IMR-90 (cell line): Measurements from ENCODE around the gene KLF9. TPM values are rescaled to one million over a fixed set of nuclear protein-coding genes. Genes with fewer than 3 reads are reported as not detected.

Experiments
- ATAC-seq: fragments of 200-7000 bp; cut with Tn5 transposase; 2 replicates; pipeline ENCODE4 v1.9.1; 2020; ENCODE audit warnings: low read depth, mild to moderate bottlenecking, moderate library complexity
- BruUV-seq: library from RNA; stranded (reverse); fragments of 400-500 nt; replicated peaks from 2 replicates; lab custom pipeline; 2021; lab: Mats Ljungman, UMichigan
- CTCF ChIA-PET: fragments of 300-600 bp; formaldehyde crosslinking; extraction: SDS; loops from one replicate; lab custom pipeline; 2021; ENCODE audit warnings: antibody characterized with exemption; lab: Yijun Ruan, JAX
- POLR2A ChIA-PET: fragments of 300-600 bp; sonication (Branson Sonifier 250); formaldehyde crosslinking; loops from one replicate; lab custom pipeline; 2022; ENCODE audit warnings: antibody characterized with exemption; ENCODE audit not compliant: unreplicated experiment; lab: Charles Lee
- DNase-seq: peaks from one replicate; pipeline ENCODE4 v3.0.0; 2013
- H2AFZ ChIP-seq: replicated peaks from 2 replicates; pipeline ENCODE3; 2013; ENCODE audit warnings: low read length, mild to moderate bottlenecking; ENCODE audit not compliant: poor library complexity
- H2AK5ac ChIP-seq: 2 replicates; pipeline ENCODE4 v1.6.1; 2013; ENCODE audit warnings: low read depth, low read length, inconsistent platforms
- H2AK9ac ChIP-seq: replicated peaks from 2 replicates; pipeline ENCODE3; 2013; ENCODE audit warnings: mild to moderate bottlenecking, low read depth, low read length, moderate library complexity; ENCODE audit not compliant: poor library complexity
- H2BK120ac ChIP-seq: 2 replicates; pipeline ENCODE4 v1.6.1; 2013; ENCODE audit warnings: low read depth, low read length, inconsistent platforms
- H2BK15ac ChIP-seq: 3 replicates; pipeline ENCODE4 v1.6.1; 2013; ENCODE audit warnings: low read depth, low read length, inconsistent platforms
- H2BK20ac ChIP-seq: 2 replicates; pipeline ENCODE4 v1.6.1; 2013; ENCODE audit warnings: low read depth, mild to moderate bottlenecking, inconsistent platforms, low read length, moderate library complexity
- H2BK5ac ChIP-seq: 2 replicates; pipeline ENCODE4 v1.6.1; 2013; ENCODE audit warnings: mild to moderate bottlenecking, low read depth, low read length, inconsistent platforms; ENCODE audit not compliant: poor library complexity, severe bottlenecking
- H3K14ac ChIP-seq: replicated peaks from 2 replicates; pipeline ENCODE4 v1.6.1; 2013; ENCODE audit warnings: low read depth, low read length, inconsistent platforms
- H3K18ac ChIP-seq: 2 replicates; pipeline ENCODE4 v1.6.1; 2013; ENCODE audit warnings: low read depth, low read length, control low read depth
- H3K23ac ChIP-seq: 2 replicates; pipeline ENCODE4 v1.6.1; 2013; ENCODE audit warnings: low read depth, low read length, inconsistent platforms
- H3K27ac ChIP-seq: 2 replicates; pipeline ENCODE4 v1.5.1; 2013; ENCODE audit warnings: mild to moderate bottlenecking, control low read depth, low read length; ENCODE audit not compliant: insufficient read depth
- H3K27me3 ChIP-seq: 2 replicates; pipeline ENCODE4 v1.6.1; 2013; ENCODE audit warnings: low read length; ENCODE audit not compliant: control insufficient read depth, insufficient read depth
- H3K36me3 ChIP-seq: 2 replicates; pipeline ENCODE4 v1.6.1; 2013; ENCODE audit warnings: low read length, mixed read lengths; ENCODE audit not compliant: control insufficient read depth, insufficient read depth
- H3K4ac ChIP-seq: 2 replicates; pipeline ENCODE4 v1.6.1; 2013; ENCODE audit warnings: low read depth, low read length, inconsistent platforms
- H3K4me1 ChIP-seq: 2 replicates; pipeline ENCODE4 v1.6.1; 2013; ENCODE audit warnings: low read length, mixed read lengths; ENCODE audit not compliant: control insufficient read depth, insufficient read depth
- H3K4me2 ChIP-seq: 2 replicates; pipeline ENCODE4 v1.6.1; 2013; ENCODE audit warnings: low read depth, mild to moderate bottlenecking, control low read depth, low read length, moderate library complexity
- H3K4me3 ChIP-seq: 2 replicates; pipeline ENCODE4 v1.5.1; 2013; ENCODE audit warnings: low read depth, mild to moderate bottlenecking, control low read depth, low read length, moderate library complexity; ENCODE audit not compliant: insufficient read depth
- H3K56ac ChIP-seq: 2 replicates; pipeline ENCODE4 v1.6.1; 2013; ENCODE audit warnings: low read length, inconsistent platforms; ENCODE audit not compliant: insufficient read depth; ENCODE audit errors: extremely low read depth
- H3K79me1 ChIP-seq, 2 experiments: 2 replicates each; pipeline ENCODE4 v1.6.1; 2013; ENCODE audit warnings: low read length in 2 of 2, inconsistent platforms in 1 of 2, low read depth in 1 of 2
- H3K9ac ChIP-seq: 2 replicates; pipeline ENCODE4 v1.6.1; 2013; ENCODE audit warnings: low read depth, low read length, control low read depth
- H3K9me1 ChIP-seq: 2 replicates; pipeline ENCODE4 v1.6.1; 2013; ENCODE audit warnings: low read length, inconsistent platforms; ENCODE audit not compliant: insufficient read depth
- H3K9me3 ChIP-seq: 2 replicates; pipeline ENCODE4 v1.6.1; 2013; ENCODE audit warnings: low read length; ENCODE audit not compliant: control insufficient read depth, insufficient read depth
- H4K20me1 ChIP-seq: 2 replicates; pipeline ENCODE4 v1.6.1; 2013; ENCODE audit warnings: low read length, inconsistent platforms; ENCODE audit not compliant: insufficient read depth
- H4K5ac ChIP-seq: 2 replicates; pipeline ENCODE4 v1.6.1; 2013; ENCODE audit warnings: mild to moderate bottlenecking, low read depth, low read length, control low read depth
- H4K8ac ChIP-seq, 2 experiments: 2 replicates each; pipeline ENCODE4 v1.6.1; 2013; ENCODE audit warnings: low read depth in 2 of 2, low read length in 2 of 2, control low read depth in 1 of 2, inconsistent platforms in 1 of 2
- H4K91ac ChIP-seq: 2 replicates; pipeline ENCODE4 v1.6.1; 2013; ENCODE audit warnings: low read depth, low read length, inconsistent platforms; ENCODE audit not compliant: insufficient read depth
- BHLHE40 ChIP-seq: fragments of 150-350 bp; IDR thresholded peaks from 2 replicates; pipeline ENCODE4 v1.6.1; 2016; ENCODE audit warnings: mild to moderate bottlenecking, low read depth, low read length
- CEBPB ChIP-seq: IDR thresholded peaks from 2 replicates; pipeline ENCODE4 v1.6.1; 2012; ENCODE audit warnings: low read depth, low read length, improper control_type of control experiment
- CHD1 ChIP-seq: IDR thresholded peaks from 2 replicates; pipeline ENCODE4 v1.6.1; 2012; ENCODE audit warnings: low read depth, low read length, improper control_type of control experiment
- CTCF ChIP-seq: conservative IDR thresholded peaks from 2 replicates; pipeline ENCODE4 v1.5.1; 2012; ENCODE audit warnings: mild to moderate bottlenecking, low read depth, low read length, improper control_type of control experiment
- ELK1 ChIP-seq: fragments of 150-350 bp; IDR thresholded peaks from 2 replicates; pipeline ENCODE4 v1.6.1; 2016; ENCODE audit warnings: low read depth, mild to moderate bottlenecking, low read length, moderate library complexity, borderline replicate concordance
- FOS ChIP-seq: fragments of 150-350 bp; IDR thresholded peaks from 2 replicates; pipeline ENCODE4 v1.6.1; 2016; ENCODE audit warnings: low read depth, low read length
- MAFK ChIP-seq: IDR thresholded peaks from 2 replicates; pipeline ENCODE4 v1.6.1; 2012; ENCODE audit warnings: low read depth, low read length, improper control_type of control experiment
- MAZ ChIP-seq: IDR thresholded peaks from 2 replicates; pipeline ENCODE4 v1.6.1; 2012; ENCODE audit warnings: low read depth, mild to moderate bottlenecking, low read length, improper control_type of control experiment, moderate library complexity, borderline replicate concordance
- MXI1 ChIP-seq: IDR thresholded peaks from 2 replicates; pipeline ENCODE4 v1.6.1; 2012; ENCODE audit warnings: low read depth, mild to moderate bottlenecking, low read length, moderate library complexity, borderline replicate concordance
- NFE2L2 ChIP-seq: fragments of 150-350 bp; IDR thresholded peaks from 2 replicates; pipeline ENCODE4 v1.6.1; 2016; ENCODE audit warnings: low read depth, mild to moderate bottlenecking, low read length
- POLR2A ChIP-seq: IDR thresholded peaks from 2 replicates; pipeline ENCODE4 v1.6.1; 2012; ENCODE audit warnings: mild to moderate bottlenecking, low read depth, low read length
- RAD21 ChIP-seq: IDR thresholded peaks from 2 replicates; pipeline ENCODE4 v1.6.1; 2012; ENCODE audit warnings: low read length, improper control_type of control experiment
- RCOR1 ChIP-seq: IDR thresholded peaks from 2 replicates; pipeline ENCODE4 v1.6.1; 2012; ENCODE audit warnings: mild to moderate bottlenecking, low read length, improper control_type of control experiment; ENCODE audit not compliant: insufficient replicate concordance
- RFX5 ChIP-seq: IDR thresholded peaks from 2 replicates; pipeline ENCODE4 v1.8.0; 2012; ENCODE audit warnings: low read depth, mild to moderate bottlenecking, low read length, moderate library complexity
- SMC3 ChIP-seq: fragments of 150-350 bp; IDR thresholded peaks from 2 replicates; pipeline ENCODE4 v1.6.1; 2016; ENCODE audit warnings: low read depth, mild to moderate bottlenecking, antibody characterized with exemption, low read length, moderate library complexity
- USF2 ChIP-seq: fragments of 150-350 bp; IDR thresholded peaks from 2 replicates; pipeline ENCODE4 v1.6.1; 2017; ENCODE audit warnings: mild to moderate bottlenecking, antibody characterized with exemption, low read length, low read depth
- WGBS, 2 experiments: methylation state at CpG; one replicate each; pipeline versions ENCODE4 v1.1.5 to v1.1.7; 2013; ENCODE audit warnings: missing lambda C conversion rate in 2 of 2; ENCODE audit not compliant: insufficient read length in 1 of 2; ENCODE audit errors: extremely low coverage in 2 of 2; 5-methylcytosine and 5-hydroxymethylcytosine counted together
- dilution Hi-C: fragments of 300-500 bp; cut with HindIII; formaldehyde crosslinking; loops from one replicate; pipeline ENCODE4 v1.14.3; 2018; ENCODE audit warnings: low sequenced_read_pairs; ENCODE audit not compliant: unreplicated experiment
- in situ Hi-C: fragments of 300-500 bp; cut with MboI; formaldehyde crosslinking; loops from 3 replicates; pipeline ENCODE4 v1.14.3; 2019; ENCODE audit warnings: low sequenced_read_pairs, inconsistent platforms, mixed read lengths
- intact Hi-C: fragments of 100-400 bp; cut with micrococcal nuclease; formaldehyde crosslinking; loops from 2 replicates; pipeline ENCODE4 v1.10.0; 2022
- polyA plus RNA-seq, 3 experiments: library from polyadenylated mRNA; depleted of rRNA; stranded (reverse); fragments of >200 nt; gene quantifications; 2 replicates each; pipeline ENCODE4 v1.2.3, GENCODE V29; 2012; ENCODE audit warnings: low replicate concordance in 1 of 3
- total RNA-seq: library from RNA; depleted of rRNA; stranded (reverse); fragments of >200 nt; gene quantifications from 2 replicates; pipeline ENCODE4 v1.2.3, GENCODE V29; 2012

KLF9 gene
- total and polyA plus RNA-seq, 2 of the 4 experiments (the other 2 are of a cell fraction), result 4.1 to 7.5 TPM

- Histone ChIP-seq H2BK20ac (no peak overlapping the region), H3K23ac (no peak overlapping the region), H3K79me1 (no peaks in the 10 kb centered on the region), H3K36me3 (no peaks in the 10 kb centered on the region), H4K91ac (no peak overlapping the region), H3K18ac (no peak overlapping the region), H2BK5ac (no peak overlapping the region), H2AK5ac (no peak overlapping the region), H3K27me3 (peaks cover 2% of the 10 kb centered on the region; the same call in 1 of the 2 replicates), H3K4me3 (no peak overlapping the region), H2AK9ac (no peak overlapping the region), H2BK15ac (no peak overlapping the region), H3K9ac (no peak overlapping the region), H4K8ac (no peak overlapping the region), H2AFZ (no peak overlapping the region), H3K4me2 (no peak overlapping the region), H2BK120ac (no peak overlapping the region), H3K9me1 (no peaks in the 10 kb centered on the region), H3K14ac (no peak overlapping the region), H4K20me1 (no peaks in the 10 kb centered on the region), H3K27ac (no peak overlapping the region), H4K5ac (no peak overlapping the region), H3K4me1 (peaks cover 2% of the 10 kb centered on the region; the same call in 1 of the 2 replicates), H3K9me3 (no peaks in the 10 kb centered on the region), H3K4ac (no peak overlapping the region), H3K56ac (no peak overlapping the region)
- in situ Hi-C loops (no loop called here), intact Hi-C loops (no loop called here), dilution Hi-C loops (no loop called here)
- no TSS peak for BruUV-seq
- TF ChIP-seq BHLHE40 (no peak), MAFK (no peak), MAZ (no peak), CTCF (no peak), SMC3 (no peak), ELK1 (no peak), POLR2A (no peak), RFX5 (no peak), MXI1 (no peak), RCOR1 (no peak), RAD21 (no peak), CEBPB (no peak), USF2 (no peak), FOS (no peak), NFE2L2 (no peak), CHD1 (no peak)
- ChIA-PET CTCF (interaction anchor here (0.7 kb wide), 1 partner anchor 10 kb away, joined by 3 read pairs; no protein-coding TSS in a partner anchor), POLR2A (no interaction called here)
- DNase-seq (no peak), ATAC-seq (no peak)
- 60% methylated on average over 2 of the region's 5 CpGs; no CpG with 5 or more reads in 1 of the 2 experiments for WGBS, 2 experiments
Measured at GRCh38 chr9:70451765-70452164, 37.3 kb upstream of the KLF9 start.
